Fibroblast of pulmonary artery (primary cell): ENCODE results near the gene STXBP6.

Source experiments
- DNase-seq: peaks from one replicate; pipeline ENCODE4 v3.0.0-alpha.2; 2010; ENCODE audit warnings: low read depth
- H3K4me3 ChIP-seq: replicated peaks from 2 replicates; pipeline ENCODE4 v1.5.1; 2011; ENCODE audit warnings: low read depth, mild to moderate bottlenecking, control low read depth, low read length, moderate library complexity
- CTCF ChIP-seq: IDR thresholded peaks from 2 replicates; pipeline ENCODE4 v1.5.1; 2011; ENCODE audit warnings: mild to moderate bottlenecking, control low read depth, low read length, inconsistent platforms; ENCODE audit errors: missing control alignments

Gene STXBP6

GRCh38 chr14:24910408-24910986 is 139.4 kb downstream of the STXBP6 start:
- H3K4me3 ChIP-seq, result no peak overlapping the region
- no peak for DNase-seq
- no peak for TF ChIP-seq CTCF

DNA sequence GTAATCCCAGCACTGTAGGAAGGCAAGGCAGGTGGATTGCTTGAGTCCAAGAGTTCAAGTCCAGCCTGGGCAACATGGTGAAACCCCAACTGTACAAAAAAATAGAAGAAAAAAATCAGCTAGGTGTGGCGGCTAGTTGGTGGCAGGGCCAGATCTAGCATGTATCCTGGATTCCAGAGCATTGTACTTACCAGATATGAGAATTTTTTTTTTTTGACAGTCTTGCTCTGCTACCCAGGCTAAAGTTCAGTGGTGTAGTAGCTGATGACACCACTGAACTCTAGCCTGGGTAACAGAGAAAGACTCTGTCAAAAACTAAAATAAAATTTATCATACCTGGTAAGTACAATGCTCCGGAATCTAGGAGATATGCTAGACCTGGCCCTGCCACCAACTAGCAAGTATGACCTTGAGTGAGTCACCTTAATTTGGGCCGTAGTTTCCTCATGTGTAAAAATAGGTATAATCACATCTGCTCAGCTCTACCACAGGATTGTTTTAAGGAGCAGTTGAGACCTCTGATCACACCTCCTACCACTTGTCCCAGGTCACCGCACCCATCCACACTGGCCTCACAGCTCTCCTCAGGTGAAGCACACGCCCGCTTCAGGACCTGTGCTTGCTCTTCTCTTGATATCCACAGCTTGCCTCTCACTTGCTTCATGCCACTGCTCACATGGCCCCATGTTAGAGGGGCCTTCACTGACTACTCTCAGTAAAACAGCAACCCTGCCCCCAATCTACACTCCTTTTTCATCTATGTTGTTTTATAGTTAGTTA is 140.2 kb downstream of the STXBP6 start:
- no peak for DNase-seq

GRCh38 chr14:24908592-24909236 is 141.2 kb downstream of the STXBP6 start:
- TF ChIP-seq CTCF, result no peak
- no peak overlapping the region for H3K4me3 ChIP-seq
- DNase-seq, result no peak

More for the DNA sequence above, 140.2 kb downstream of the STXBP6 start:
- no peak for TF ChIP-seq CTCF
- H3K4me3 ChIP-seq, result no peak overlapping the region

DNA sequence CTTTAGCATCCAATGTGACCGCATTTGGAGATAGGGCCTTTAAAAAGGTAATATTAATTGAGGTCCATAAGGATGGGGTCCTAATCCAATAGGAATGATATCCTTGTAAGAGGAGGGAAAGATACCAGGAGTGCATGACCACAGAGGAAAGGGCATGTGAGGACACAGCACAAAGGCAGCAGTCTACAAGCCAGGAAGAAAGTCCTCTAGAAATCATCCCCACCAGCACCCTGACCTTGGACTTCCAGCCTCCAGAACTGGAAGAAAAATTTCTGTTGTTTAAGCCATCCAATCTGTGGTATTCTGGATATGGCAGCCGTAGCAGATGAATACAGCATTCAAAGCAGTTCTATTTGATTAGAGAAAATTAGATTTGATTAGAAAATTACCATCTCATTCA is 145.4 kb downstream of the STXBP6 start:
- no peak overlapping the region for H3K4me3 ChIP-seq
- no peak for DNase-seq
- no peak for TF ChIP-seq CTCF

GRCh38 chr14:24903337-24903736 is 146.6 kb downstream of the STXBP6 start:
- TF ChIP-seq CTCF, result no peak
- no peak overlapping the region for H3K4me3 ChIP-seq
- DNase-seq, result peak; percentile 60

- TF ChIP-seq CTCF, result no peak
- DNase-seq, result peak; percentile 45
- no peak overlapping the region for H3K4me3 ChIP-seq
Observed at GRCh38 chr14:24900269-24901100, 149.5 kb downstream of the STXBP6 start.
